ENCODE measurements around the gene FXR2. TPM values are rescaled to one million over a fixed set of nuclear protein-coding genes. Genes with fewer than 3 reads are reported as not detected.

Gene FXR2
- total and polyA plus RNA-seq, 2 donors (not counting 1 experiment from before 2014, with no cell fraction given), result 22.0 to 46.6 TPM

DNA sequence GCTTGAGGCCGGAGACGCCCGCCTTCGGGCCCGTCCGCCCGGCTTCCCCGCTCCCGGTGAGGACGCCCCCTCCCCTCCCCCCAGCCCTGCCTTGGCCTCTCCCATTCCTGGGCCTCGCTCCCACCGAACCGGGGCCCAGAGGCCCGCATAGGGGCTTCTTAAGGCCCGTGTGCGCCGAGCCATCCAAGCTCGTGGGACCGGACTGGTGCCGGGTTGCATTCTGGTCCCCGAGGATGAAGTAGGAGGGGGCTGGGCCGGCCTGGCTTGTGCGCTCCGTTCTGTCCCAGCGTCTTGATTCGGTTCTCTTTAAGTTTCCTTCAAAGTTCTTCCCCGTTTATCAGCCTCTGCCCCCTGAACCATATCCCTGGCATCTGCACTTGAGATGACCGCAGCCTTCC is 52.5 kb downstream of the FXR2 start:
- peak overlapping the region; percentile 65 to 87 (median 84) for H3K4me3 ChIP-seq (replicated peaks in 1 of 4; ENCODE audit: control extremely low read depth in 1 of 4, insufficient read depth in 1 of 4, low read depth in 3 of 4, low read length in 4 of 4)
- H2AFZ ChIP-seq (ENCODE audit: low read length), result no peak overlapping the region
- H3K27ac ChIP-seq (ENCODE audit: insufficient read depth, low read length), result peak overlapping the region; percentile 80
- no peak for DNase-seq (ENCODE audit: low read depth in 2 of 2)
- peaks cover 38% of the 10 kb centered on the region for H3K79me2 ChIP-seq (ENCODE audit: control insufficient read depth, insufficient read depth, low read length)
- H3K27me3 ChIP-seq (ENCODE audit: control insufficient read depth, insufficient read depth, low read length), result no peaks in the 10 kb centered on the region
- H3K9ac ChIP-seq (ENCODE audit: insufficient read depth, low read length), result peak overlapping the region; percentile 86
- peak overlapping the region; percentile 96 for H3K4me2 ChIP-seq (ENCODE audit: extremely low read depth, insufficient read depth, low read length)
- H3K36me3 ChIP-seq (ENCODE audit: control insufficient read depth, insufficient read depth, low read length), result peaks cover 19% of the 10 kb centered on the region
- peaks cover 21% of the 10 kb centered on the region for H3K4me1 ChIP-seq (ENCODE audit: control insufficient read depth, extremely low read depth, insufficient read depth, low read length)
- H4K20me1 ChIP-seq (ENCODE audit: control insufficient read depth, extremely low read depth, insufficient read depth, low read length), result no peaks in the 10 kb centered on the region
- TF ChIP-seq, protein P1, sequence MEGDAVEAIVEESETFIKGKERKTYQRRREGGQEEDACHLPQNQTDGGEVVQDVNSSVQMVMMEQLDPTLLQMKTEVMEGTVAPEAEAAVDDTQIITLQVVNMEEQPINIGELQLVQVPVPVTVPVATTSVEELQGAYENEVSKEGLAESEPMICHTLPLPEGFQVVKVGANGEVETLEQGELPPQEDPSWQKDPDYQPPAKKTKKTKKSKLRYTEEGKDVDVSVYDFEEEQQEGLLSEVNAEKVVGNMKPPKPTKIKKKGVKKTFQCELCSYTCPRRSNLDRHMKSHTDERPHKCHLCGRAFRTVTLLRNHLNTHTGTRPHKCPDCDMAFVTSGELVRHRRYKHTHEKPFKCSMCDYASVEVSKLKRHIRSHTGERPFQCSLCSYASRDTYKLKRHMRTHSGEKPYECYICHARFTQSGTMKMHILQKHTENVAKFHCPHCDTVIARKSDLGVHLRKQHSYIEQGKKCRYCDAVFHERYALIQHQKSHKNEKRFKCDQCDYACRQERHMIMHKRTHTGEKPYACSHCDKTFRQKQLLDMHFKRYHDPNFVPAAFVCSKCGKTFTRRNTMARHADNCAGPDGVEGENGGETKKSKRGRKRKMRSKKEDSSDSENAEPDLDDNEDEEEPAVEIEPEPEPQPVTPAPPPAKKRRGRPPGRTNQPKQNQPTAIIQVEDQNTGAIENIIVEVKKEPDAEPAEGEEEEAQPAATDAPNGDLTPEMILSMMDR (conservative IDR thresholded peaks at IDR 0.05 in 1 of 2, IDR thresholded peaks at IDR 0.05 in 1 of 2; ENCODE audit: low read depth in 1 of 2, low read length in 2 of 2), result no peak
- TF ChIP-seq EZH2 (IDR thresholded peaks at IDR 0.05; ENCODE audit: low read length, missing control alignments), result no peak
- H3K9me3 ChIP-seq (ENCODE audit: control insufficient read depth, insufficient read depth, low read depth, low read length), result no peaks in the 10 kb centered on the region

DNA sequence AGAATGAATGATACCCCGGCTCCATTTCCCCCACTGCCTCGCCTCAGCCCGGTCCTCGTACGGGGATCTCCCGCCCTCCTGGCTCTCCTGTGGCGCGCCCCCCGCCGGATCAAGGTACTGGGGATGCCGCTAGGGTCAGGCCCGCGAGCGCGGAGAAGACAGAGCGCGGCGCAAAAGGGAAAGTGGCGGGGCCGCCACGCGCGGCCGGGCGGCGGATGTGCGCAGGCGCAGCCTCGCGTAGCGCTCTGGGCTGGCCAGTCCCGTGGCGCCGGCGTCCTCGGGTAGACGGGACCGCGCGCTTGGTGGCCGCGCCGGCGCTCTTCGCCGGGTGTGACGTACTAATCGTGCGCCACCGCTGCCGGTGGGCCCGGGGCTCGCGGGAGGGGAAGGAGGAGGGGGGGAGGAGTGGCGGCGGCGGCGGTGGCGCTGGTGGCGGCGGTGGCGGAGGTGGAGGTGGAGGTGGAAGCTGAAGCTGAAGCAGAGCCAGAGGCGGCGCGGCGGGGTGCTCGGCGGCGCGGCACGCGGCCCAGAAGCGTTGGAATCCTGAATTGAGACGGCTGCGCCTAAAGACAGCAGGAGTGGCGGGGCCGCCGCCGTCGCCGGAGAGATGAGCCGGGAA is 53.0 kb downstream of the FXR2 start, which contains the start of gene SENP3:
TSS of gene SENP3 (plus strand) at position 331 of the 619 bp plus-strand sequence. CDS start 1,158 bp downstream, outside the sequence.
- no peaks in the 10 kb centered on the region for H4K20me1 ChIP-seq (ENCODE audit: control insufficient read depth, extremely low read depth, insufficient read depth, low read length)
- H3K4me2 ChIP-seq (ENCODE audit: extremely low read depth, insufficient read depth, low read length), result peak within 1 kb of the TSS; percentile 96
- H3K9ac ChIP-seq (ENCODE audit: insufficient read depth, low read length), result peak within 1 kb of the TSS; percentile 86
- no peaks in the 10 kb centered on the region for H3K27me3 ChIP-seq (ENCODE audit: control insufficient read depth, insufficient read depth, low read length)
- DNase-seq (ENCODE audit: low read depth in 2 of 2), result peak; percentile 85 to 91
- peak within 1 kb of the TSS; percentile 80 for H3K27ac ChIP-seq (ENCODE audit: insufficient read depth, low read length)
- H3K4me3 ChIP-seq (replicated peaks in 1 of 4; ENCODE audit: control extremely low read depth in 1 of 4, insufficient read depth in 1 of 4, low read depth in 3 of 4, low read length in 4 of 4), result peak within 1 kb of the TSS; percentile 82 to 87 (median 86)
- peak within 1 kb of the TSS; percentile 68 for H2AFZ ChIP-seq (ENCODE audit: low read length)
- H3K79me2 ChIP-seq (ENCODE audit: control insufficient read depth, insufficient read depth, low read length), result peaks cover 35% of the 10 kb centered on the region
- peaks cover 19% of the 10 kb centered on the region for H3K36me3 ChIP-seq (ENCODE audit: control insufficient read depth, insufficient read depth, low read length)
- H3K9me3 ChIP-seq (ENCODE audit: control insufficient read depth, insufficient read depth, low read depth, low read length), result no peaks in the 10 kb centered on the region
- TF ChIP-seq, protein P1 (conservative IDR thresholded peaks at IDR 0.05 in 1 of 2, IDR thresholded peaks at IDR 0.05 in 1 of 2; ENCODE audit: low read depth in 1 of 2, low read length in 2 of 2), result no peak
- no peak for TF ChIP-seq EZH2 (IDR thresholded peaks at IDR 0.05; ENCODE audit: low read length, missing control alignments)
- H3K4me1 ChIP-seq (ENCODE audit: control insufficient read depth, extremely low read depth, insufficient read depth, low read length), result peaks cover 21% of the 10 kb centered on the region

DNA sequence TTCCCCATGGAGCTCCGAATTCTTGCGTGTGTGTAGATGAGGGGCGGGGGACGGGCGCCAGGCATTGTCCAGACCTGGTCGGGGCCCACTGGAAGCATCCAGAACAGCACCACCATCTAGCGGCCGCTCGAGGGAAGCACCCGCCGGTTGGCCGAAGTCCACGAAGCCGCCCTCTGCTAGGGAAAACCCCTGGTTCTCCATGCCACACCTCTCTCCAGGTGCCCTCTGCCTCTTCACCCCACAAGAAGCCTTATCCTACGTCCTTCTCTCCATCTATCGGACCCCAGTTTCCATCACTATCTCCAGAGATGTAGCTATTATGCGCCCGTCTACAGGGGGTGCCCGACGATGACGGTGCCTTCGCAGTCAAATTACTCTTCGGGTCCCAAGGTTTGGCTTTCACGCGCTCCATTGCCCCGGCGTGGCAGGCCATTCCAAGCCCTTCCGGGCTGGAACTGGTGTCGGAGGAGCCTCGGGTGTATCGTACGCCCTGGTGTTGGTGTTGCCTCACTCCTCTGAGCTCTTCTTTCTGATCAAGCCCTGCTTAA is 53.6 kb downstream of the FXR2 start:
- peaks cover 19% of the 10 kb centered on the region for H3K36me3 ChIP-seq (ENCODE audit: control insufficient read depth, insufficient read depth, low read length)
- peak overlapping the region; percentile 80 for H3K27ac ChIP-seq (ENCODE audit: insufficient read depth, low read length)
- no peak for TF ChIP-seq EZH2 (IDR thresholded peaks at IDR 0.05; ENCODE audit: low read length, missing control alignments)
- TF ChIP-seq, protein P1 (conservative IDR thresholded peaks at IDR 0.05 in 1 of 2, IDR thresholded peaks at IDR 0.05 in 1 of 2; ENCODE audit: low read depth in 1 of 2, low read length in 2 of 2), result peak; percentile 55 to 80
- DNase-seq (ENCODE audit: low read depth in 2 of 2), result peak; percentile 75 to 77
- peak overlapping the region; percentile 64 to 87 (median 84) for H3K4me3 ChIP-seq (replicated peaks in 1 of 4; ENCODE audit: control extremely low read depth in 1 of 4, insufficient read depth in 1 of 4, low read depth in 3 of 4, low read length in 4 of 4)
- peaks cover 35% of the 10 kb centered on the region for H3K79me2 ChIP-seq (ENCODE audit: control insufficient read depth, insufficient read depth, low read length)
- H4K20me1 ChIP-seq (ENCODE audit: control insufficient read depth, extremely low read depth, insufficient read depth, low read length), result no peaks in the 10 kb centered on the region
- H3K9me3 ChIP-seq (ENCODE audit: control insufficient read depth, insufficient read depth, low read depth, low read length), result no peaks in the 10 kb centered on the region
- peak overlapping the region; percentile 95 for H3K4me2 ChIP-seq (ENCODE audit: extremely low read depth, insufficient read depth, low read length)
- peak overlapping the region; percentile 68 for H2AFZ ChIP-seq (ENCODE audit: low read length)
- no peaks in the 10 kb centered on the region for H3K27me3 ChIP-seq (ENCODE audit: control insufficient read depth, insufficient read depth, low read length)
- H3K4me1 ChIP-seq (ENCODE audit: control insufficient read depth, extremely low read depth, insufficient read depth, low read length), result peaks cover 21% of the 10 kb centered on the region
- H3K9ac ChIP-seq (ENCODE audit: insufficient read depth, low read length), result peak overlapping the region; percentile 86
